GM21528 (cell line): ENCODE results near the gene LAMA1.

ENCODE experiments used
- ATAC-seq: cut with Tn5 transposase; IDR thresholded peaks from one replicate; pipeline ENCODE4 v1.9.1; 2021; ENCODE audit warnings: mild to moderate bottlenecking, moderate library complexity; ENCODE audit not compliant: unreplicated experiment, low FRiP score

Gene LAMA1

DNA sequence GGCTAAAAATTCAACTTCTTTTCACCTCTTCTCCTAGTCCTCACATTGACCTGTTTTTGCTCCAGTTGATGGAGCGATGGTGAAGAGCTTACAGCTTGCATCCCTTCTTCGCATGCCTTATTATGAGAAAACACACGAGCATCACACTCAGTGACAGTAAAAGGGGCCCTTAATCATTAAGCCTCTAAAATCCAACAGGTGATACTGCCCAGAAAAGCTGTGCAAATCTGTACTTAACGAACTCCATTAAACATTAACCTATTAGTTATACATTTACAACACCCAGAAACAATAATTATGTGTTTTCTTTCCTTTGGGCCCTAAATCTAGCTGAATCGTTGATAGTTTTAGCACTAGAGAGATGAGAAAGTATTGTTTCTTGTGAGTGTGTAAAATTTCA, 54.8 kb downstream of the LAMA1 start:
- no peak for ATAC-seq

- ATAC-seq: no peak
These were observed 55.4 kb downstream of the LAMA1 start for GRCh38 chr18:7062236-7062635.

- ATAC-seq: no peak
These were observed 58.3 kb downstream of the LAMA1 start for GRCh38 chr18:7059276-7059675.

- ATAC-seq: no peak
These were observed 61.6 kb downstream of the LAMA1 start for GRCh38 chr18:7056026-7056425.

DNA sequence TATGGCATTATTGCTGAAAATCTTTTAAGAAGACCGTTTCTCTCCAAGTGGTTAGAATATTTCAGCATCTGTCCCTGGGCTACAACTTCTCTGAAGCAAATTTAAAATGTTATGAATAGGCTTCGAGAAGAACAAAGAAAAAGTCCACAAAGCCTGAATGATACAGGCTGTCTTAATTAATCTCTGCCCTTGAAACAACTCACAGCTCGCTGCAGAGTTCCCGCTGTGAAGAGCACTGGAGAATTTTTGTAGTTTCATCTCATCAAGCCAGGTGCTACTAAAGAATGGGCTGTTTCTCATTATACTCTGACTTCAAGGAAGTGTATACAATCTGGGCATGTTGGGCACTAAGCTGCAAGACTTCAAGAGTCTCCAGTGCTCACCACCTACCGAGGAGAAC, 67.6 kb downstream of the LAMA1 start:
- ATAC-seq: no peak

DNA sequence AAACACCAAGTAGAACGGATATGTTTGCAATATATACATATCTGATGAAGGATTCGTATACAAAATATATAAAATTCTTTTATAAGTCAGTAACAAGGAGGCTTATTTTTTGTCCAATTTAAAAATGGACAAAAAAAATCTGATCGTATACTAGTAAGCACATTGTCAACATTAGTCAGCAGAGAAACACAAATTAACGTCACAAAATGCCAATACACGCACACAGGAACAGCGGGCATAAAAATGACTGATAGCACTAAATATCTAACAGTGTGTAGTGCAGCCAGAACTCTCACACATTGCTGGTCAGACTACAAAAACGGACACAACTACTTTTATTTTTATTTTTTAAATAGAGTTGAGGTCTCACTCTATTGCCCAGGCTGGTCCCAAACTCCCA, 69.5 kb downstream of the LAMA1 start:
- ATAC-seq: no peak

DNA sequence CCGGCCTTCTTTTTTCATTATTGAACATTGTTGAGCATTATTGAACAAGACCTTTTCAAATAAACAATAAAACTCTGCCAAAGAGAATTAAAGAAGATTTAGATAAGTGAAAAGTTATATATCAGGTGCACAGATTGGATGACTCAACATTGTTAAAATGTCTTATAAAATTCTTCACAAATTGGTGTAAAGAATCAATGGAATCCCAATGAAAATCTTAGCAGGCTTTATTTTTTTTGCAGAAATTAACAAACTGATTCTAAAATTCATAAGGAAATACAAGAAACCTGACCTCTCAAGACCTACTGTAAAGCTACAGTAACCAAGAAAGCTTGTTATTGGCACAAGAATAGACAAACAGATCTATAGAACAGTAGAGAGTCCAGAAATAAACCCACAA, 70.3 kb downstream of the LAMA1 start:
- ATAC-seq: no peak

DNA sequence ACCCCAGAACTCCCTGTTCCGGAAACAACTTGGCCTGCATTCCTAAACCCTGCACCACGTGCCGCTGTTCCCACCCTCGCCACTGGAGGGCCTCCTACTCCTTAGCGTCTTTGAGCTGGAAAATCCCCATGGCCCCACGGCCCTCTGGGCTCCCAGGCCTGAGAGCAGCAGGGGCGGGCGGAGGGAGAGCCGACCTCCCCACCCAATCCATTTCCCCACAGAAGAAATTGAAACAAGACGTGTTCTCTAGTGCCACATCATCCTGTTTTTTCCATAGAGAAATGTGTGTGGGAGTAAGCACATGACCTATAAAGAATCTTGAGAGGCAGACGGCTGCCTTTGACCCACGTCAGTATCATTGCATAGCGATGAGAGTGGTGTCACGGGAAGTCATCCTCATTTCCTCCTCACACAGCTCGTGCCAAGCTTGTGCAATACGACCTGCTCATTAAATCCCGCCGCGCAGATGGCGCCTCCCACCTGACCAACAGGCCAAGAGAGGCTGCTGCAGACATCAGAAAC, 79.2 kb downstream of the LAMA1 start:
- no peak for ATAC-seq

DNA sequence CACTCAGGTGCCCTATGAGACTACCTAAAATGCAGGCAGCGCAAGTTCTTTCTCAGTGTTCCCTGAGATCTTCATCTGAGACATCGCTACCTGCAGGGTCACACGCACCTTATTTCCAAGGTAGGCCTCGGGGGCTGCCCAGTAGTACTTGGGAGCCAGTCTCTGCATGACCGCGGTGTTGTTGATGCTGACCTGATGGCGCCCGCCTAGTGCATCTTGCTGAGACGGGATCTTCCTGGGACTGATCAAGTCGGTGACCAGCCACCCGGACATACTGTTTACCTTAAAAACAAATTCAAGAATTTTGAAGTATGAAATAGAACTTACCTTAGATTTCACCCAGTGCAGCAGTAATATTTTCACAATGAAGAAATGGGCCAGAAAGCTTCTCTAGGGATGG, 80.1 kb downstream of the LAMA1 start:
- ATAC-seq: no peak

GRCh38 chr18:7035807-7036206, 81.8 kb downstream of the LAMA1 start:
- no peak for ATAC-seq

GRCh38 chr18:7034924-7035323, 82.7 kb downstream of the LAMA1 start:
- no peak for ATAC-seq

GRCh38 chr18:7032537-7032936, 85.1 kb downstream of the LAMA1 start:
- ATAC-seq: no peak

DNA sequence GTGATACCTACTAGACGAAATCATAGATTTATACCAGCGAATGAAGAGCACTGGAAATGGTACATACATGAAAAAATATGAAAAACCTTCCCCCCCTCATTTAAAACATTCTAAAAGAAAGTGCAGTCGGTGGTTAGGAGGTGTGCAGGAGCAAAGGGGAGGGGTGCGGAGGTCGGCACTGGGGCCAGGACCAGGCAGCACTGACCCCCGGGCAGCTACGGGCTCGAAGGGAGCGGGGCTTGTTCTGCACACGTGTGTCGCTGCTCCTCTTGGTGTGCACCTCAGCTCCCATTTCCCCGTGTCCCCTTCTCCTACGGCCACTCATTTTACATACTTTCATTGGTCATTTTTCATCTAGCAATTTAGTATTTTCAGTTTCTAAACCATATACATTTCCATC, 89.0 kb downstream of the LAMA1 start:
- ATAC-seq: no peak

GRCh38 chr18:7025194-7025593, 92.4 kb downstream of the LAMA1 start:
- ATAC-seq: no peak

- ATAC-seq: no peak
These were observed 94.0 kb downstream of the LAMA1 start for GRCh38 chr18:7023581-7023980.

- ATAC-seq: no peak
These were observed 94.5 kb downstream of the LAMA1 start for GRCh38 chr18:7023063-7023580.

DNA sequence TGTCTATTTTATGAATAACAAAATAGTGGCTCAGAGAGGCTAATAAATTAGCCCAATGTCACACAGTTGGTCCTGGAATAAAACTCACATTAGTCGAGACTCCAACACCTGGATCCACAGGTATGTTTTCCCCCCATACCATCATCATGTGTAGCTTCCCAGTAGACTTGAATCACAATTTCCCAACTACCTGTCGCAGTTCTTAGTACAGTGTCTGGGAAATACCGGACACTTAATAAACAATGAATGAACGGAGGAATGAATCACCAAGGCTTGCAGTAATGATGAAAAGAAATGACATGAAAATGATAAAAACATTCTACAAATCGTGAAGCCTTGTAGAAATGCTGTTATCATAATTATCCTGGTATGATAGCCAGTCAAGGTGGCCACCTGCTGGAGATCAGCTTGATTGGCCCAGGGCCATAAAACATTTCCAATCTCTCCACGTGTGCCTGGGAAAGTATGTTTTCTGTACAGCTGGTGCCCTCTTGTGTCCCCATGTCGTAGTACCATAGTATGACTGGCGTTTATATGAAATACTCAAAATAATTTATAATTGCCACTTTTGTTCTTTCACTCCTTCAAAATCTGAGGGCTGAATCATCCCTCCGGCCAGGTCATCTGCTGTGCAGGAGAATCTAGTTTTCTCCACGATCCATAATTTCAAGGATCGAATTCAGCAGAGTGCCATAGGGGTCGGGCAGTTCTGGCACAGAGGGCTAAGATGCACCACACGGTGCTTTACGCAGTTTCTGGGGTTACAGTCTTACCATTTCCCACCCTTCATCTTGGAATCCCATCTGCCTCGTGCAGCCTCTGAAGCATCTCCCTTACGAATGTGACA, 95.4 kb downstream of the LAMA1 start:
- no peak for ATAC-seq

GRCh38 chr18:7020995-7021777, 96.4 kb downstream of the LAMA1 start:
- no peak for ATAC-seq

- ATAC-seq: no peak
These were observed 100.6 kb downstream of the LAMA1 start for GRCh38 chr18:7017013-7017412.

GRCh38 chr18:7011142-7011541, 106.5 kb downstream of the LAMA1 start:
- ATAC-seq: no peak

- ATAC-seq: no peak
These were observed 113.6 kb downstream of the LAMA1 start for GRCh38 chr18:7004009-7004408.
